AG09309 (cell line): ENCODE data around the gene HNRNPF.

Experiments used
- DNase-seq: peaks from one replicate; pipeline ENCODE4 v3.0.0-alpha.2; 2010; ENCODE audit warnings: low read depth
- H3K4me3 ChIP-seq: 2 replicates; pipeline ENCODE4 v1.5.1; 2011; ENCODE audit warnings: mild to moderate bottlenecking, low read depth, low read length, moderate library complexity; ENCODE audit not compliant: control insufficient read depth
- TF ChIP-seq, protein P1 (sequence below): IDR thresholded peaks from 2 replicates; pipeline ENCODE4 v1.5.1; 2011; ENCODE audit warnings: mild to moderate bottlenecking, low read depth, low read length, inconsistent platforms; ENCODE audit not compliant: insufficient read depth, control insufficient read depth; ENCODE audit errors: missing control alignments

The HNRNPF gene

DNA sequence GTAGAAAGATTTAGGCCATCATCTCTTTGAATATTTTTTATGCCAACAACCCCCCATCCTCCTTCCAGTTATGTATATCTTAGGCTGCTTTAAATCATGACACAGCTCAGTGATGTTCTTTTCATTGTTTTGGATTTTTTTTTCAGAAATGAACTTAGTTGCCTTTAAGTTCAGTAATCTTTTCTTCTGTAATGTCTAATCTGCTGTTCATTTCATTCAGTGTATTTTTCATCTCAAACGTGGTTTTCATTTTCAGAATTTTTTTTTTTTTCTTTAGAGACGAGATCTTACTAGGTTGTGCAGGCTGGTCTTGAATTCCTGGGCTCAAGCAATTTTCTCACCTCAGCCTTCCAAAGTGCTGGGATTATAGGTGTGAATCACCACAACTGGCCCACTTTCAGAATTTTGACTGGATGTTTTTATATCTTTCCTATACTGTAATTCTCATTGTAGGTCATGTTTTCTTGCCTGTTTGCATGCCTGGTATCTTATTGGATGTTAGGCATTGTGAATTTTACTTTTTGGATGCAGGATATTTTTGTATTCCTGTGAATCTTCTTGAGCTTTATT is 36.0 kb upstream of the HNRNPF start:
- TF ChIP-seq, protein P1, sequence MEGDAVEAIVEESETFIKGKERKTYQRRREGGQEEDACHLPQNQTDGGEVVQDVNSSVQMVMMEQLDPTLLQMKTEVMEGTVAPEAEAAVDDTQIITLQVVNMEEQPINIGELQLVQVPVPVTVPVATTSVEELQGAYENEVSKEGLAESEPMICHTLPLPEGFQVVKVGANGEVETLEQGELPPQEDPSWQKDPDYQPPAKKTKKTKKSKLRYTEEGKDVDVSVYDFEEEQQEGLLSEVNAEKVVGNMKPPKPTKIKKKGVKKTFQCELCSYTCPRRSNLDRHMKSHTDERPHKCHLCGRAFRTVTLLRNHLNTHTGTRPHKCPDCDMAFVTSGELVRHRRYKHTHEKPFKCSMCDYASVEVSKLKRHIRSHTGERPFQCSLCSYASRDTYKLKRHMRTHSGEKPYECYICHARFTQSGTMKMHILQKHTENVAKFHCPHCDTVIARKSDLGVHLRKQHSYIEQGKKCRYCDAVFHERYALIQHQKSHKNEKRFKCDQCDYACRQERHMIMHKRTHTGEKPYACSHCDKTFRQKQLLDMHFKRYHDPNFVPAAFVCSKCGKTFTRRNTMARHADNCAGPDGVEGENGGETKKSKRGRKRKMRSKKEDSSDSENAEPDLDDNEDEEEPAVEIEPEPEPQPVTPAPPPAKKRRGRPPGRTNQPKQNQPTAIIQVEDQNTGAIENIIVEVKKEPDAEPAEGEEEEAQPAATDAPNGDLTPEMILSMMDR, result no peak
- no peak overlapping the region for H3K4me3 ChIP-seq
- DNase-seq, result no peak

DNA sequence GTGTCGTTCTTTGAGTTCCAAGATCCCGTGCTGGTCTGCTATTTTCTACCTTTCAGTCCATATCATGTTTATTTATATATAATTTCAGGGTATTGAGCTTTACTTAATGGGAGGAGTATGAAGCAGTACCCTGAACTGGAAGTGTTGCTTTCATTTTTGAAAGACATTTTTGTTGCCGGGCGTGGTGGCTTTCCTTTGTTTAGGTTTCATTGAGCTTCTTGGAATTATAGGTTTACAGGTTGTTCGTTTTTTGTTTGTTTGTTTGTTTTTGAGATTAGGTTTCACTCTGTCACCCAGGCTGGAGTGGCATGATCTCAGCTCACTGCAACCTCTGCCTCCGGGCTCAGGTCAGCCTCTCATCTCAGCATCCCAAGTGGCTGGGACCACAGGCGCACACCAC is 35.3 kb upstream of the HNRNPF start:
- DNase-seq, result no peak
- H3K4me3 ChIP-seq, result no peak overlapping the region

DNA sequence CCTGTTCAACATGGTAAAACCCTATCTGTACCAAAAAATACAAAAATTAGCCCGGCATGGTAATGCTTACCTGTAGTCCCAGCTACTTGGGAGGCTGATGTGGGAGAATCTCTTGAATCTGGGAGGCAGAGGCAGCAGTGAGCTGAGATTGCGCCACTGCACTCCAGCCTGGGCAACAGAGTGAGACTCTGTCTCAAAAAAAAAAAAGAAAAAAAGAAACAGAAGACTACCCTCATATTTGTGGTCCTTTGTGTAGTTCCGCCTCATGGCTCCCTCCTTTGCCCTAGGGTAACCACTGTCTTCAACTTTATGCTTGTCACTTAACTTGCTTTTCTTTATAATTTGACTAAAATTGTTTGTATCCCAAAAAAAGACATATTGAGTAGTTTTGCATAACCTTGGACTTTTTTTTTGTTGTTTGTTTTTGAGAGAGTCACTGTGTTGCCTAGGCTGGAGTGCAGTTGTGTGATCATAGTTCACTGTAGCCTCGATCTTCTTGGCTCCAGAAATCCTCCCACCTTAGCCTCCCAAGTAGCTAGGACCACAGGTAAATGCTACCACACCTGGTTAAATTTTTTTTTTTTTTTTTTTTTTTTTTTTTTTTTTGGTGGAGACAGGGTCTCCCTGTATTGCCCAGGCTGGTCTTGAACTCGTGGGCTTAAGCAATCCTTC is 31.6 kb upstream of the HNRNPF start:
- no peak overlapping the region for H3K4me3 ChIP-seq
- TF ChIP-seq, protein P1, result no peak
- DNase-seq, result no peak

More for the DNA sequence above, 35.3 kb upstream of the HNRNPF start:
- TF ChIP-seq, protein P1, result no peak

DNA sequence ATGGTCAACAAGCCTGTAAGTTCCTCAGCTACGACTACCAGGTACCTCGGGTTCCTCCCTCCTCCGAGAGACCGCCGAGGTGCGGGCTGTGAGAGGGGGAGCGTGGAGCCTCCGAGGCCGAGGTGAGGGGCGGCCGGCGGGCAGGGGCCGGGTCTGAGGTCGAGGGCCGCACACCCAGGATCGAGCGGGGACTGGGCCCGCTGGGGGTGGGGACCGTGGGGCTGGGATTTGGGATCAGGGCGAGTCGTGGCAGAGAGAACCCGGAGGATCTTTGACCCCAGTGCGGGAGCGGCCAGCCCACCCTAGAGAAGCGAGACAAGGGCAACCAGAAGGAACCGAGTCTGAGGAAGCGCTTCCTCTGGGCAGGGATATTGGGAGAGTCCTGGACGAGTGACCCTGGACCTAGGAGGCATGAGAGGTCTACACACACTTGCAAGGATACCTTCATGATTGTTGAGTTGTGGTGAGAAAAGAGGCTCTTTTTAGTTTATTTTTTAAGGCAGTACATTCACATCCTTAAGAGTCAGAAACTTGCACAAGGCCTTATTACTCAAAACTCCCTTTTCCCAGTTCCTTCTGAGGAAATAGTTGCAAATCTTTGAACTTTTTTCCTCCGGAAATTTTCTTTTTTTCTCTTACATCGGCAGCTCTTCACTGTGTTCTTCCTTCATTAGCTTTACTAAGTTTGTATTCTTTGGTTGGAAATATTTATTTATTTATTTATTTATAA is 28.3 kb upstream of the HNRNPF start:
- peak overlapping the region; percentile 60 for H3K4me3 ChIP-seq
- no peak for DNase-seq
- TF ChIP-seq, protein P1, result no peak

DNA sequence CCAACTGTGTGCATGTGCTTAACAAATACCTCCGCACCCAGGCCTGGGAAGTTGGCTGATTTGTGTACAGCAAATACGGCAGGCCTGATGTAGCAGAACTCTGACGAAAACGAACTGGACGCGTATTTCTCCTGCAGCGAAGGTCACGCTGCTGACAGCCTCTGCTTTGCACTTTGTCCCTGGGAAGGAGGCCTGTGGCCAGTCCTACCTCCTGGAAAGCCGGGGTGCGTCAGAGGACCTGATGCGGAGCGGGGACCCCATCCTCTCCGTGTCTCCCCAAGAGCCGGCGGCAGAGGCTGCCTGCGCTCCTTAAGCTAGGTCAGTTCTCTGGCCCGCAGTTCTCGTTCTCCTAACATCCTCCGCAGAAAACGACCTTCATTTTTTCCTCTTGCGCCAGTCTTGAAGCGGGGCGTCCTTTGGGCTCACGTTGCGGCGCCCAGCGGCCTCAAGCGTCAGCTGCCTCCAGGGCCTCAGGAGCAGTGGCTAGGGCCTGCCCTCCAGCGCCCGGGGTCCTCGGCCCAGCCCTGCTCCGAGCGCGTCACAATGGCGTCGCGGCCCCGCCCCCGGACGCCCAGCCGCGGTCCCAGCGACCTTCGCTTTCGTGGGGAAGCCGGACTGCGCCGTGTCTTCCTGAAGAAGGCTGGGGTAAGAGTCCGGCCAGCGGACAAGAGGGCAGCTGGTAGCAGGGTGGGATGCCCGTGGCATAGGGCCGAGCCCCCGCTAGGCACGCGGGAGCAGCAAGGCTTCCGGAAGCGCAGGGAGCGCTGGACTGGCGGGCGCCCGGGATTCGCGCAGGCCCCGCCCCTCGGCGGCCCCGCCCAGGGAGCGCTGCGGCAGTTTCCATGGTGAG is 27.5 kb upstream of the HNRNPF start, which contains the start of gene ZNF487:
ZNF487 (plus strand) TSS at position 821 of the 850 bp plus-strand sequence. CDS start 38,703 bp downstream, outside the sequence.
- peak; percentile 43 for DNase-seq
- TF ChIP-seq, protein P1, result peak; percentile 1
- peak within 1 kb of the TSS; percentile 60 for H3K4me3 ChIP-seq
